D721Med (cell line): ENCODE data around the gene KRTAP1-3.
"Not testable (repeated sequence)": the region's sequence is repeated elsewhere in the genome, so short reads cannot be mapped to it uniquely, and the experiment has no call there.

ENCODE experiments used
- DNase-seq: peaks from one replicate; pipeline ENCODE4 v3.0.0; 2011; ENCODE audit warnings: low spot score; ENCODE audit not compliant: insufficient read length
- FAIRE-seq: peaks from 2 replicates; lab custom pipeline; 2011; peaks lifted over from hg19 to GRCh38; lab: Jason Lieb, UNC
- CTCF ChIP-seq: IDR thresholded peaks from 2 replicates; pipeline ENCODE4 v1.5.1; 2012; ENCODE audit warnings: mild to moderate bottlenecking, control low read depth; ENCODE audit not compliant: insufficient read depth; ENCODE audit errors: missing control alignments

Gene KRTAP1-3

GRCh38 chr17:41058741-41059140 lies 24.1 kb upstream of the KRTAP1-3 start:
- TF ChIP-seq CTCF: no peak
- DNase-seq: no peak
- no peak for FAIRE-seq

- FAIRE-seq (no peak), DNase-seq (no peak)
- no peak for TF ChIP-seq CTCF
Measured at GRCh38 chr17:41057547-41057946, 22.9 kb upstream of the KRTAP1-3 start.

- not testable (repeated sequence) for DNase-seq, FAIRE-seq
Measured at GRCh38 chr17:41055130-41055529, 20.5 kb upstream of the KRTAP1-3 start, which contains the start of gene KRTAP2-2. Gene KRTAP2-2 (minus strand): TSS chr17:41055230. CDS start chr17:41055211, 19 bp downstream.

- FAIRE-seq, DNase-seq: not testable (repeated sequence)
Measured at GRCh38 chr17:41054556-41054955, 19.9 kb upstream of the KRTAP1-3 start.

- DNase-seq: no peak
- TF ChIP-seq CTCF: no peak
- FAIRE-seq: no peak
Measured at GRCh38 chr17:41054025-41054424, 19.4 kb upstream of the KRTAP1-3 start.

GRCh38 chr17:41052566-41052965 lies 17.9 kb upstream of the KRTAP1-3 start:
- no peak for TF ChIP-seq CTCF
- FAIRE-seq: no peak

GRCh38 chr17:41049110-41049509 lies 14.4 kb upstream of the KRTAP1-3 start:
- TF ChIP-seq CTCF: no peak
- FAIRE-seq: no peak
- no peak for DNase-seq

More at GRCh38 chr17:41052566-41052965, 17.9 kb upstream of the KRTAP1-3 start:
- DNase-seq: no peak

GRCh38 chr17:41048441-41048840 lies 13.8 kb upstream of the KRTAP1-3 start:
- no peak for TF ChIP-seq CTCF
- no peak for DNase-seq
- no peak for FAIRE-seq

GRCh38 chr17:41046735-41047465 lies 12.2 kb upstream of the KRTAP1-3 start, which contains the start of gene KRTAP2-1:
Gene KRTAP2-1 (minus strand): TSS chr17:41047316. CDS start chr17:41047267, 49 bp downstream.
- DNase-seq, FAIRE-seq: not testable (repeated sequence)
